Measurements from ENCODE around the gene FBXO9.

Gene FBXO9

GRCh38 chr6:53095716-53096115, 30.5 kb downstream of the FBXO9 start:
- DNase-seq: no peak

GRCh38 chr6:53100561-53100960, 35.4 kb downstream of the FBXO9 start:
- DNase-seq: no peak

- DNase-seq: no peak
Measured at GRCh38 chr6:53101006-53101405, 35.8 kb downstream of the FBXO9 start.

GRCh38 chr6:53103993-53104675, 38.9 kb downstream of the FBXO9 start:
- peak in 1 of 2 experiments; percentile 36 for DNase-seq

- DNase-seq: no peak
Measured at GRCh38 chr6:53104916-53105315, 39.7 kb downstream of the FBXO9 start.

GRCh38 chr6:53107091-53107490, 41.9 kb downstream of the FBXO9 start:
- no peak for DNase-seq

GRCh38 chr6:53109612-53110011, 44.4 kb downstream of the FBXO9 start:
- no peak for DNase-seq

GRCh38 chr6:53111865-53112264, 46.7 kb downstream of the FBXO9 start:
- DNase-seq: no peak

GRCh38 chr6:53112404-53112803, 47.2 kb downstream of the FBXO9 start:
- no peak for DNase-seq

GRCh38 chr6:53112871-53113270, 47.7 kb downstream of the FBXO9 start:
- no peak for DNase-seq

GRCh38 chr6:53113742-53114141, 48.5 kb downstream of the FBXO9 start:
- DNase-seq: no peak

- no peak for DNase-seq
Measured at GRCh38 chr6:53115113-53115512, 49.9 kb downstream of the FBXO9 start.

- no peak for DNase-seq
Measured at GRCh38 chr6:53115741-53116140, 50.5 kb downstream of the FBXO9 start.

GRCh38 chr6:53119349-53119748, 54.1 kb downstream of the FBXO9 start:
- DNase-seq: no peak

- no peak for DNase-seq
Measured at GRCh38 chr6:53119772-53120409, 54.7 kb downstream of the FBXO9 start.

GRCh38 chr6:53124131-53124800, 59.1 kb downstream of the FBXO9 start:
- no peak for DNase-seq

- no peak for DNase-seq
Measured at GRCh38 chr6:53125276-53125675, 60.1 kb downstream of the FBXO9 start.

- DNase-seq: no peak
Measured at GRCh38 chr6:53128842-53129241, 63.6 kb downstream of the FBXO9 start.

- no peak for DNase-seq
Measured at GRCh38 chr6:53130569-53131290, 65.5 kb downstream of the FBXO9 start.

- DNase-seq: no peak
Measured at GRCh38 chr6:53133961-53134360, 68.8 kb downstream of the FBXO9 start.

GRCh38 chr6:53134601-53135235, 69.5 kb downstream of the FBXO9 start:
- no peak for DNase-seq

GRCh38 chr6:53136000-53136609, 70.9 kb downstream of the FBXO9 start:
- DNase-seq: no peak

All from NCI-H524 (cell line).